Neutrophil (primary cell): ENCODE data around the gene TLR8.

Source experiments
- H3K27ac ChIP-seq: fragments of 200-600 bp; sonication (generic); 2 replicates; pipeline ENCODE4 v1.5.1; 2016; ENCODE audit warnings: mild to moderate bottlenecking, moderate library complexity
- H3K27me3 ChIP-seq: fragments of 200-600 bp; sonication (generic); 2 replicates; pipeline ENCODE4 v1.6.0; 2016; ENCODE audit warnings: mild to moderate bottlenecking
- H3K36me3 ChIP-seq: fragments of 200-600 bp; sonication (generic); 2 replicates; pipeline ENCODE4 v1.5.1; 2017
- H3K4me1 ChIP-seq, 2 experiments: fragments of 200-600 bp in 1 of 2; sonication (generic) in 1 of 2; 1 replicate in 1 of 2; 2 replicates in 1 of 2; pipeline versions ENCODE4 v1.5.1 to v1.6.1; 2013 to 2016; ENCODE audit warnings: low read depth in 1 of 2, low read length in 1 of 2, mild to moderate bottlenecking in 1 of 2, moderate library complexity in 1 of 2; ENCODE audit not compliant: control insufficient read depth in 1 of 2, insufficient read depth in 1 of 2
- H3K4me3 ChIP-seq, 2 experiments: fragments of 200-600 bp in 1 of 2; sonication (generic) in 1 of 2; 1 replicate in 1 of 2; 2 replicates in 1 of 2; pipeline ENCODE4 v1.5.1; 2013 to 2016; ENCODE audit warnings: low read depth in 1 of 2, low read length in 1 of 2, mild to moderate bottlenecking in 1 of 2, moderate library complexity in 1 of 2
- H3K9me3 ChIP-seq: fragments of 200-600 bp; sonication (generic); 2 replicates; pipeline ENCODE4 v1.5.1; 2016
- CTCF ChIP-seq: fragments of 200-600 bp; sonication (generic); IDR thresholded peaks from 2 replicates; pipeline ENCODE4 v1.5.1; 2016; ENCODE audit warnings: antibody characterized with exemption

Gene TLR8

GRCh38 chrX:12970691-12971202 is 64.3 kb downstream of the TLR8 start:
- no peaks in the 10 kb centered on the region for H3K36me3 ChIP-seq
- peak overlapping the region; percentile 18 to 27 for H3K4me3 ChIP-seq
- H3K27ac ChIP-seq = peak overlapping the region; percentile 99

GRCh38 chrX:12971282-12972003 is 65.0 kb downstream of the TLR8 start:
- peaks cover 48 to 69% of the 10 kb centered on the region in 2 experiments for H3K4me1 ChIP-seq
- TF ChIP-seq CTCF = no peak
- H3K36me3 ChIP-seq = peaks cover 4% of the 10 kb centered on the region
- H3K27me3 ChIP-seq = no peaks in the 10 kb centered on the region
- H3K4me3 ChIP-seq = peak overlapping the region; percentile 18 to 27
- H3K27ac ChIP-seq = peak overlapping the region; percentile 99
- no peaks in the 10 kb centered on the region for H3K9me3 ChIP-seq

More at GRCh38 chrX:12970691-12971202, 64.3 kb downstream of the TLR8 start:
- Histone ChIP-seq H3K4me1 (peaks cover 48 to 69% of the 10 kb centered on the region in 2 experiments), H3K9me3 (no peaks in the 10 kb centered on the region), H3K27me3 (no peaks in the 10 kb centered on the region)
- peak; percentile 42 for TF ChIP-seq CTCF

- Histone ChIP-seq H3K27ac (peak overlapping the region; percentile 99), H3K4me1 (peaks cover 48 to 69% of the 10 kb centered on the region in 2 experiments), H3K4me3 (peak overlapping the region in 1 of 2 experiments; percentile 78), H3K27me3 (no peaks in the 10 kb centered on the region), H3K36me3 (peaks cover 10% of the 10 kb centered on the region), H3K9me3 (no peaks in the 10 kb centered on the region)
- no peak for TF ChIP-seq CTCF
Observed at GRCh38 chrX:12972243-12972642, 65.8 kb downstream of the TLR8 start.
